HepG2 (cell line): Measurements from ENCODE around the gene SKIL. TPM values are rescaled to one million over a fixed set of nuclear protein-coding genes. Genes with fewer than 3 reads are reported as not detected.
A peak's percentile ranks its signal among the peaks of the same experiment; 100 is the strongest.

Experiments
- CENPT ChIP-seq: sonication (generic); formaldehyde crosslinking; IDR thresholded peaks from 2 replicates; pipeline ENCODE4 v1.8.0; 2022; ENCODE audit warnings: low read depth, mild to moderate bottlenecking, moderate library complexity, missing genetic modification reagents
- SMC3 ChIP-seq: IDR thresholded peaks from 2 replicates; pipeline ENCODE4 v1.6.1; 2011; ENCODE audit warnings: low read length, improper control_type of control experiment
- SP1 ChIP-seq, 2 experiments: fragments of 450-650 bp in 1 of 2; sonication (generic) in 1 of 2; formaldehyde crosslinking in 1 of 2; IDR thresholded peaks; 2 replicates each; pipeline versions ENCODE4 v1.4.0 to v1.6.1; 2016 to 2020; ENCODE audit warnings: missing genetic modification reagents in 1 of 2
- ZEB1 ChIP-seq: IDR thresholded peaks from 2 replicates; pipeline ENCODE4 v1.6.1; 2012; ENCODE audit warnings: mild to moderate bottlenecking, low read depth, inconsistent platforms; ENCODE audit not compliant: insufficient replicate concordance
- ZKSCAN5 ChIP-seq: sonication (generic); formaldehyde crosslinking; IDR thresholded peaks from 2 replicates; pipeline ENCODE4 v1.5.1; 2020; ENCODE audit warnings: mild to moderate bottlenecking, missing genetic modification reagents
- ZMYM3 ChIP-seq: sonication (generic); formaldehyde crosslinking; IDR thresholded peaks from 2 replicates; pipeline ENCODE4 v1.5.1; 2020; ENCODE audit warnings: mild to moderate bottlenecking, missing genetic modification reagents
- ZNF121 ChIP-seq: sonication (generic); formaldehyde crosslinking; IDR thresholded peaks from 2 replicates; pipeline ENCODE4 v1.5.0; 2020; ENCODE audit warnings: mild to moderate bottlenecking, missing genetic modification reagents
- ZNF337 ChIP-seq: sonication (generic); formaldehyde crosslinking; IDR thresholded peaks from 2 replicates; pipeline ENCODE4 v1.5.1; 2020; ENCODE audit warnings: missing genetic modification reagents, low read depth, mild to moderate bottlenecking, borderline replicate concordance
- ZNF33B ChIP-seq: sonication (generic); formaldehyde crosslinking; IDR thresholded peaks from 2 replicates; pipeline ENCODE4 v1.5.1; 2020; ENCODE audit warnings: mild to moderate bottlenecking, missing genetic modification reagents
- ZNF646 ChIP-seq: sonication (generic); formaldehyde crosslinking; IDR thresholded peaks from 2 replicates; pipeline ENCODE4 v1.9.0; 2021; ENCODE audit warnings: mild to moderate bottlenecking, missing genetic modification reagents
- ZNF709 ChIP-seq: sonication (generic); formaldehyde crosslinking; IDR thresholded peaks from 2 replicates; pipeline ENCODE4 v1.5.0; 2020; ENCODE audit warnings: mild to moderate bottlenecking, missing genetic modification reagents
- polyA plus RNA-seq, 8 experiments: library from polyadenylated mRNA; depleted of rRNA in 3 of 8; stranded (reverse) in 7 of 8; unstranded in 1 of 8; fragments of >200 nt; fragmentation: Illumina TruSeq in 4 of 8; extraction: Trizol in 4 of 8; gene quantifications; 2 replicates each; pipeline versions ENCODE4 v1.2.1 to v1.2.3, GENCODE V29; 2011 to 2016; ENCODE audit warnings: low read depth in 4 of 8, missing spikeins in 1 of 8, mixed read lengths in 1 of 8; ENCODE audit not compliant: insufficient read depth in 1 of 8
- total RNA-seq, 5 experiments: library from RNA; depleted of rRNA; stranded (reverse); fragments of >200 nt; fragmentation: Illumina TruSeq; extraction: Trizol; gene quantifications; 2 replicates each; pipeline ENCODE4 v1.2.3, GENCODE V29; 2016; ENCODE audit warnings: low read depth in 1 of 5

Gene SKIL
- total and polyA plus RNA-seq, 2 of the 13 experiments (the other 11 are each of a cell fraction or from before 2014, with no cell fraction given): 5.2 to 20.7 TPM

GRCh38 chr3:170426240-170426797, 68.8 kb downstream of the SKIL start (continued):
- TF ChIP-seq ZNF646 (CRISPR knock-in tag) (0 out of 2 replicates have a peak, but pooled peaks have one; percentile 22), CENPT (CRISPR knock-in tag) (no peak), ZMYM3 (0 out of 2 replicates have a peak, but pooled peaks have one; percentile 6), SP1 (IDR thresholded peaks at IDR 0.05) (no peak), SP1 (CRISPR knock-in tag; IDR thresholded peaks at IDR 0.05) (no peak; the same call in 1 of the 2 replicates), ZKSCAN5 (CRISPR knock-in tag) (no peak), ZEB1 (no peak), ZNF33B (no peak), SMC3 (no peak), ZNF337 (CRISPR knock-in tag) (no peak), ZNF709 (CRISPR knock-in tag) (0 out of 2 replicates have a peak, but pooled peaks have one; percentile 28), ZNF121 (CRISPR knock-in tag) (no peak)
- TF ChIP-seq, all 625 proteins: peak for 13
